Bronchial epithelial cell (primary cell): Measurements from ENCODE around the gene PTPRN2. TPM values are rescaled to one million over a fixed set of nuclear protein-coding genes. Genes with fewer than 3 reads are reported as not detected.

Source experiments
- DNase-seq: peaks from one replicate; pipeline ENCODE4 v3.0.0-alpha.2; 2010; ENCODE audit warnings: low read depth
- FAIRE-seq: peaks from 2 replicates; lab custom pipeline; 2011; peaks lifted over from hg19 to GRCh38; lab: Jason Lieb, UNC
- H3K27me3 ChIP-seq: 2 replicates; pipeline ENCODE4 v1.5.1; 2011; ENCODE audit warnings: low read length; ENCODE audit not compliant: control insufficient read depth, insufficient read depth
- H3K36me3 ChIP-seq: 2 replicates; pipeline ENCODE4 v1.5.1; 2011; ENCODE audit warnings: low read length; ENCODE audit not compliant: control insufficient read depth, insufficient read depth
- H3K4me3 ChIP-seq: 2 replicates; pipeline ENCODE4 v1.5.1; 2011; ENCODE audit warnings: mild to moderate bottlenecking, low read depth, low read length, control low read depth
- total RNA-seq: library from RNA; depleted of rRNA; stranded (reverse); fragments of >200 nt; gene quantifications from 2 replicates; pipeline ENCODE4 v1.2.1, GENCODE V29; 2014
- TF ChIP-seq, protein P1 (sequence below): IDR thresholded peaks from 2 replicates; pipeline ENCODE4 v1.5.1; 2011; ENCODE audit warnings: mild to moderate bottlenecking, moderate library complexity, low read length, control low read depth, inconsistent platforms; ENCODE audit not compliant: insufficient read depth, severe bottlenecking

PTPRN2 gene
- total RNA-seq, 1 donor from 2014 or later = 1.1 TPM

- TF ChIP-seq, protein P1, sequence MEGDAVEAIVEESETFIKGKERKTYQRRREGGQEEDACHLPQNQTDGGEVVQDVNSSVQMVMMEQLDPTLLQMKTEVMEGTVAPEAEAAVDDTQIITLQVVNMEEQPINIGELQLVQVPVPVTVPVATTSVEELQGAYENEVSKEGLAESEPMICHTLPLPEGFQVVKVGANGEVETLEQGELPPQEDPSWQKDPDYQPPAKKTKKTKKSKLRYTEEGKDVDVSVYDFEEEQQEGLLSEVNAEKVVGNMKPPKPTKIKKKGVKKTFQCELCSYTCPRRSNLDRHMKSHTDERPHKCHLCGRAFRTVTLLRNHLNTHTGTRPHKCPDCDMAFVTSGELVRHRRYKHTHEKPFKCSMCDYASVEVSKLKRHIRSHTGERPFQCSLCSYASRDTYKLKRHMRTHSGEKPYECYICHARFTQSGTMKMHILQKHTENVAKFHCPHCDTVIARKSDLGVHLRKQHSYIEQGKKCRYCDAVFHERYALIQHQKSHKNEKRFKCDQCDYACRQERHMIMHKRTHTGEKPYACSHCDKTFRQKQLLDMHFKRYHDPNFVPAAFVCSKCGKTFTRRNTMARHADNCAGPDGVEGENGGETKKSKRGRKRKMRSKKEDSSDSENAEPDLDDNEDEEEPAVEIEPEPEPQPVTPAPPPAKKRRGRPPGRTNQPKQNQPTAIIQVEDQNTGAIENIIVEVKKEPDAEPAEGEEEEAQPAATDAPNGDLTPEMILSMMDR = no peak
- Histone ChIP-seq H3K4me3 (no peak overlapping the region), H3K36me3 (no peaks in the 10 kb centered on the region), H3K27me3 (no peaks in the 10 kb centered on the region)
- FAIRE-seq = no peak
- DNase-seq = no peak
These were observed 1025.7 kb downstream of the PTPRN2 start for GRCh38 chr7:157561816-157562410.

GRCh38 chr7:157561523-157561785, 1026.2 kb downstream of the PTPRN2 start:
- no peak for FAIRE-seq
- TF ChIP-seq, protein P1 = no peak
- Histone ChIP-seq H3K27me3 (no peaks in the 10 kb centered on the region), H3K4me3 (no peak overlapping the region), H3K36me3 (no peaks in the 10 kb centered on the region)
- no peak for DNase-seq

GRCh38 chr7:157560710-157561522, 1026.7 kb downstream of the PTPRN2 start:
- FAIRE-seq = no peak
- Histone ChIP-seq H3K27me3 (no peaks in the 10 kb centered on the region), H3K36me3 (no peaks in the 10 kb centered on the region), H3K4me3 (no peak overlapping the region)
- no peak for DNase-seq
- TF ChIP-seq, protein P1 = no peak

GRCh38 chr7:157560258-157560654, 1027.4 kb downstream of the PTPRN2 start:
- FAIRE-seq (no peak), DNase-seq (no peak)
- Histone ChIP-seq H3K36me3 (no peaks in the 10 kb centered on the region), H3K27me3 (no peaks in the 10 kb centered on the region), H3K4me3 (no peak overlapping the region)
- TF ChIP-seq, protein P1 = no peak

GRCh38 chr7:157559596-157560257, 1027.9 kb downstream of the PTPRN2 start:
- FAIRE-seq = no peak
- TF ChIP-seq, protein P1 = no peak
- Histone ChIP-seq H3K4me3 (no peak overlapping the region), H3K27me3 (no peaks in the 10 kb centered on the region), H3K36me3 (no peaks in the 10 kb centered on the region)
- DNase-seq = no peak
